ENCODE data around the gene LRRC26.
"Not testable (repeated sequence)": the region's sequence is repeated elsewhere in the genome, so short reads cannot be mapped to it uniquely, and the experiment has no call there.

LRRC26 gene

DNA sequence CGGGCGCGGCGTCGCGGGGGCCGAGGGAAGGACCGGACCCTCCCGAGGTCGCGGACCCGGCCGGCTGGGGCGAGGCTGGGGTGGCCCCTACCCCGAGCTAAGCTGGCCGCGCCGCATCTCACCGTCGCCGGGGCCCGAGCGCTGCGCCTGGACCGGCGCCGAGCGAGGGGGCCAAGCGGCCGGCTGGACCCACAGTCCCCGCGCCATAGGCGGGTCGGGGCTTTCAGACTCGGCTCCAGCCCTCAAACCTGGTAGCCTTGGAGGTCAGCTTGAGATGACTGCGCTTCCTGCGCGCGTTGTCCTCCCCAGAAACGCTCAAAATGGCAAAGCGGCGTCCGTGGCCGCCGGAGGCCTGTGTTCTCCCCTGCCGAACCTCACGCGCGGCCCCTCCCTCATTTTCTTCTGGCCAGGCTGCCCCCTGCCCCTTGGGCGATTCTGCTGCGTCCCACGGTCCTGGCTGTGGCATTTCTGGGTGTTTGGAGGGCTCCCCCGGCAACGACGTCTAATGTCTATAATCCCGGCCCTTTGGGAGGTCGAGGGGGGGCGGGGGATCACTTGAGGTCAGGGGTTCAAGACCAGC, 39.6 kb downstream of the LRRC26 start:
- DNase-seq: no peak

DNA sequence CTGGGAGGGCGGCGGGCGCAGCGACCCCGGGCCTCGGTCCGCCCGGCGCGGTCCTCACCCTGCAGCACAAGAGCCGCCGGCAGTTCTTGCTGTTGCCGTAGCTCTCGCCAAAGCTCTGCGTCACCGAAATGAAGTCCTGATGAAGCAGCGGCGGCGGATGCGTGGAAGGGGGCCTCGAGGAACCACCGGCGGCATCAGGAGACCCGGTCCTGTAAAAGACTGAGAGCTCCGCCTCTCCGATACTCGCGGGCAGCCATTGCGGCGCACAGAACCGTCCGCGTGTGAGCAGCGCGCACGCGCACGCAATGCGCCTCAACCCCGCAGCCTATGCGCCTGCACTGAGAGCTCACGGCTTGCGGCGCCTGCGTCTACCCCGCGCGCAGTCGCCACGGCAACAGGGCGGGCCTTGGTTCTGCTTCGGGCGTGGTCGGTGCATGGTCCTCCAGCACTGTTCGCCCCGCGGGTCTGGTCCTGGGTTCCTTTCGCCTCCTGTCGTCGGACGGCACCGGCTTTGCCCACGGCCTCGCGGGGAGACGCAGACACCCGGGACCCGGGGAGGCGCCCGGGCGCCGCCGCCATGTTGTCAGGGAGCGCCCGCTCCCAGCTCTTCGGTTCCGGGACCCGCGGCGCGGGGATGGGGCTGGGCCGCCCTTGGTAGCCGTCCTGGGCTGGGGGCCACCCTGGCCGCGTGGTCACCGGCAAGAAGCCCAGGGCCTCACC, 40.2 kb downstream of the LRRC26 start:
- DNase-seq: peak; percentile 87

DNA sequence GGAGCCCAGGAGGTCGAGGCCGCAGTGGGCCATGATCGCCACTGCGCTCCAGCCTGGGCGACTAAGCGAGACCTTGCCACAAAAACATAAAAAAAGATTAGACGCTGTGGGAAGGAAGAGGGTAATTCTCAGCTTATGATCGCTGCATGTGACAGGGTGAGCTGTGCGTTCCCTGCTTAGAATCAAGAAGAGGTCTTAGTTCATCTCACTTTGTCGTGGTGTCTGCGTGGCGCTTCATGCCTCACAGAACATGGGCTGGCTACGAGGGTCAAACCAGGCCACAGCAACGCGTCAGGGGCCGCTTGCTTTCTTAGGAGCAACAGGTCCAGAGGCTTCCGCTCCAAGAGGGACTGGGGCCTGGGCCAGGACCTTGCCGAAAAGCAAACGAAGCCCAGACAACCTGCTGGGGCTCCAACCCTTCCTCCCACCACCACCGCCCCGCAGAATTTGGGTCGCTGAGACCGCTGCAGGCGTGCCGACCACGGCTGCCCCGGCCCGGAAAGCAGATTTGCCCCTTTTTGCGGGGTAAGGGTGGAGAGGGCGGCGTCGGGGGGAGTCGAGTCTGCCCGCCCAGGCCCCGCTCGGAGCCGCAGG, 40.9 kb downstream of the LRRC26 start:
- DNase-seq: no peak

DNA sequence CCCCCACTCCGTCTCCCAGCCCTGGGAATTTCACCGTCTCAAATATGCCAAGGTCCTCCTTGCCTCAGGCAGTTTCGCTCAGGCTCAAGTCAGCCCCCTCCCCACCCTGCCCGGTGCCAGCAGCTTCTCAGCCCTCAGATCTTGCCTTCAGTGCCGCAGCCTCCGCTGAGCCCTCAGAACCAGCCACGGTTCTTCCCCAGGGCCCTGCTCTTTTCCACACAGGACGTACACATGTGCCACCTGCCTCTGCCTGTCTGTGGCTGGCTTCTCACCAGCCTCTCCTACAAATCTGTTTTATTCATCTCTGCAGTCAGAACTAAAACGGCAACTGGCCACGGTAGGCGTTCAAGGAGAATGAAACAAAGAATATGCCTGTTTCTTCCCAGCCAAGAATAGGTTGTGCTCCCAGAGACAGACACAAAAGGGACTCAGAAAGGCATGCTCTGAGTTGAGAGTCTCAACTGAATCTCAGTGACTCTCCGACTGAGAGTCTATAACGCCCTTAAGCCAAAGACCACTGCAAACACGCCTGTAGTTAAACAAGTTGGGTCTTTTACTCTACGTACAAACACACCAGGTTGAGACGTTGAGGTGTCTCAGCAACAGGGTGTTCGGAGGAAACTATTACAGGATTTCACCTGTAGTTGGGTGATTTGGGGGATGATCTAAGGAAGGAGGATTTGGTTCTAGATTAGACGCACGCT, 41.5 kb downstream of the LRRC26 start:
- no peak for DNase-seq

DNA sequence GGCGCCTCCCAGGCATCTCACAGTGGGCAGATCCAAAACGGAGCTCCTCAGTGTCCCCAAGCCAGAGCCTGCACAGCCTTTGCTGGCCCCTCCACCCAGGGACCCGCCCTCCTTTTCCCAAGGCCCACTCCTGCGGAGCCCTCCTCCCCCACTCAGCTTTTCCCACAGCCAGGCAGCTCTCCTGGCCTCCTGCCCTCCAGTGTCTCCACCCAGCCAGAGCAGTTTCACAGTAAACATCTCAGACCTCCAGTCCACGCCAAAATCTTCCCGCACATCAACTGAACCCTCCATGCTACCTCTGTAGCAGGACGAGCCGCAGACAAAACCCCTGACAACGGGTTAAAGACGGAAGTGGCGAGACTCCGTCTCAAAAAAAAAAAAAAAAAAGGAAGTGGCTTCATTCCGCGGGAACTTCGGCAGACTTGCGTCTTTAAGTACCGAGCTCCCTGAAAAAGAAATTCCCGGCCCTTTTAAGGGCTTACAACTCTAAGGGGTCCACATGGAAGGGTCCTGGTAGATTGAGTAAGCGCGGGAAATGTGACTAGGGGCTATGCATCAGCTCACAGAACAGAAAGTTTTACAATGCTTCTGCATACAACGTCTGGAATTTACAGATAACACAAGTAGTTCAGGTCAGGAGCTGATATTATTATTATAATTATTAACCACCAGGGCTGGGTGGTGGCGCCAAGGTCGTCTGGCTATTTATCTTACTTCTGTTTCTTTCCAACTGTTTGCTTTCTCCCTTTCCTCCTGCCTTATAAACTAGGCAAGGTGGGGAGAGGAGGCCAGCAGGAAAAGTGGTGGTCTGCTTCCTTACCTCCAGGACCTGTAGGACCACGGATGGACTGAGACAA, 42.3 kb downstream of the LRRC26 start:
- DNase-seq: no peak

DNA sequence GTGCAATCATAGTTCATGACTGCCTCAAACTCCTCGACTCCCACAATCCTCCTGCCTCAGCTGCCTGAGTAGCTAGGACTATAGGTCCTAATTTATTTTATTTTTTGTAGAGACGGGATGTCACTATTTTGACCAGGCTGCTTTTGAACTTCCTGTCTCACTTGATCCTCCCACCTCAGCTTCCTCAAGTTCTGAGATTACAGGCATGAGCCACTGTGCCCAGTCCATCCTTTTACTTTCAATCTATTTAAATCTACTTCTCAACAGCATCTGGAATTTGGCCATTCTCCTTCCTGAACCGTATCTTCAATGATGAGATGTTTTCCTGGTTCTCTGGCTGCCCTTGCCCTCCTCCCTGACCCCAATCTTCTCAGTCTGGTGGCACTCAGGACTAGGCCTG, 43.1 kb downstream of the LRRC26 start:
- no peak for DNase-seq

DNA sequence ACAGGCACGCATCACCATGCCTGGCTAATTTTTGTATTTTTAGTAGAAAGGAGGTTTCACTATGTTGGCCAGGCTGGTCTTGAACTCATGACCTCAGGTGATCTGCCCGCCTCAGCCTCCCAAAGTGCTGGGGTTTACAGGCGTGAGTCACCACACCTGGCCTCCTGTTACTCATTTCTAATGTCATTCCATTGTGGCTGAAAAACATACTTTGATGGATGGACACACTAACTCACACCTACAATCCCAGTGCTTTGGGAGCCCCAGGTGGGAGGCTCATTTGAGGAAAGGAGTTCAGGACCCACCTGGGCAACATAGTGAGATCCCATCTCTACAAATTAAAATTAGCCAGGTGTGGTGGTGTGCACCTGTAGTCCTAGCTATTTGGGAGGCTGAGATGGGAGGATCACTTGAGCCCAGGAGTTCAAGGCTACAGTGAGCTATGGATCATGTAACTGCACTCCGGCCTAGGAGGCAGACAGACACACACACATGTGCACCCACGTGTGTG, 45.8 kb downstream of the LRRC26 start:
- DNase-seq: not testable (repeated sequence)

DNA sequence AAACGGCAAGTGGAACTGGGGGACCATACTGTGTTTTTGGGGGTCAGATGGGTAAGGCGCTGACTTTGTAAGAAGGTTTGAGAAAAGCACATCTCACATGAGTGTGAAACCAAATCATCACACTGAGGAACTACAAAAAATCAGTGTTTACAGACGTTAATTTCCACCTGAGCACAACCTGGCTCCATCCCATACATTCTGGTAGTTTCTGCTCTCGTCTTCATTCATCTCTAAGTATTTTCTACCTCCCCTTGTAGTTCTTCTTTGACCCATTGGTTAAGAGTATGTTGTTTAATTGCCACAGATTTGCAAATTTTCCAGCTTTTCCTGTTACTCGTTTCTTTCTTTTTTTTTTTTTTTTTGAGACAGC, 46.4 kb downstream of the LRRC26 start:
- no peak for DNase-seq

DNA sequence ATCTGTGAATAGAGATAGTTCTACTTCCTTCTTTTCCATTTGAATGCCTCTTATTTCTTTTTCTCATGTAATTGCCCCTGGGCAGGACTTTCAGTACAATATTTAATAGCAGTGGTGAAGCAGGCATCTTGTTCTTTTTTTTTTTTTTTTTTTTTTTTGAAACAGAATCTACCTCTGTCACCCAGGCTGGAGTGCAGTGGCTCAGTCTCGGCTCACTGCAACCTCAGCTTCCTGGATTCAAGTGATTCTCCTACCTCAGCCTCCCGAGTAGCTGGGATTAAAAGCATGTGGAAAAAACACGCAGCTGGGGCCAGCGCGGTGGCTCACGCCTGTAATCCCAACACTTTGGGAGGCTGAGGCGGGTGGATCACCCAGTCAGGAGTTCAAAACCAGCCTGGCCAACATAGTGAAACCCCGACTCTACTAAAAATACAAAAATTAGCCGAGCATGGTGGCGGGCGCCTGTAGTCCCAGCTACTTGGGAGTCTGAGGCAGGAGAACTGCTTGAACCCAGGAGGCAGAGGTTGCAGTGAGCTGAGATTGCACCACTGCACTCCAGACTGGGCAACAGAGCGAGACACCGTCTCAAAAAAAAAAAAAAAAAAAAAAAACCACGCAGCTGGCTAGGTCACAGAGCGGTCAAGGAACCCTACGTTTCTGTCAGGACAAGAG, 46.9 kb downstream of the LRRC26 start:
- not testable (repeated sequence) for DNase-seq

DNA sequence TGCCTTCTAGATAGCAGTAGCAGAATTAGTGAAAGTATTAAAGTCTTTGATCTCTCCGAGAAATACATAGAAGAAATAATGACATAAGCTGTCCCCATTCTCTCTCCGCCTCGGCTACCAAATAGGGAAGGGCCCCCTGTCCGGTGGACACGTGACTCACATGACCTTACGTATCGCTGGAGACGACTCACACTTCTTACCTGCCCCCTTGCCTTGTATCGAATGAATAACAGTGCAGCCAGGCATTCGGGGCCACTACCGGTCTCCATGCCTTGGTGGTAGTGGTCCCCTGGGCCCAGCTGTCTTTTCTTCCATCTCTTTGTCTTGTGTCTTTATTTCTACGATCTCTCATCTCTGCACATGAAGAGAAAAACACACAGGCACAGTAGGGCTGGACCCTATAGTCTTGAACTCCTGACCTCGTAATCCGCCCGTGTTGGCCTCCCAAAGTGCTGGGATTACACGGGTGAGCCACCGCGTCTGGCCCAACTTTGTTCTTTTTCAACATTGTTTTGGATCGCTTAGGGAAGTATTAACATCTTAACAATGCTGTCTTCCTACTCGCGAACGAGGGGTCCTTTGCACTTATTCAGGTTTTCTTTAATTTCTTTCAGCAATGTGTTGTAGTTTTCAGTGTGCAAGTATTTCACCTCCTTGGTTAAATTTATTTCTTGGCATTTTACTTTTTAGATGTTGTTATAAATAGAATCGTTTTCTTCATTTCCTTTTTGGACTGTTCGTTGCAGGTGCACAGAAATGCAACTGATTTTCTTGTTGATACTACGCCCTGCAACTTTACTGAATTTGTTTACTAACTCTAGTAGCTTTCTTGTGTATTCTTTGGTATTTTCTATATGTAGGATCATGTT, 47.7 kb downstream of the LRRC26 start:
- not testable (repeated sequence) for DNase-seq
